Mesendoderm (in vitro differentiated cells): ENCODE data around the gene USH2A.

Experiments used
- DNase-seq: peaks from one replicate; pipeline ENCODE4 v3.0.0; 2013
- H2AK5ac ChIP-seq: 2 replicates; pipeline ENCODE4 v1.6.1; 2013; ENCODE audit warnings: low read length, inconsistent platforms
- H2BK120ac ChIP-seq: 2 replicates; pipeline ENCODE4 v1.6.1; 2013; ENCODE audit warnings: low read depth, mild to moderate bottlenecking, low read length, moderate library complexity, mixed read lengths
- H2BK15ac ChIP-seq: replicated peaks from 2 replicates; pipeline ENCODE4 v1.6.1; 2013; ENCODE audit warnings: low read depth, mild to moderate bottlenecking, moderate library complexity
- H2BK5ac ChIP-seq: 2 replicates; pipeline ENCODE4 v1.6.1; 2013; ENCODE audit warnings: low read length, inconsistent platforms
- H3K18ac ChIP-seq: 2 replicates; pipeline ENCODE4 v1.6.1; 2013; ENCODE audit warnings: mild to moderate bottlenecking, low read length, mixed read lengths
- H3K23ac ChIP-seq: one replicate; pipeline ENCODE4 v1.6.1; 2013; ENCODE audit warnings: low read length
- H3K27ac ChIP-seq: 2 replicates; pipeline ENCODE4 v1.5.1; 2013; ENCODE audit warnings: low read depth, mild to moderate bottlenecking, inconsistent platforms, low read length, moderate library complexity
- H3K27me3 ChIP-seq: 2 replicates; pipeline ENCODE4 v1.6.1; 2013; ENCODE audit warnings: low read length, control low read depth, mild to moderate bottlenecking, inconsistent platforms; ENCODE audit not compliant: insufficient read depth, poor library complexity
- H3K36me3 ChIP-seq: 2 replicates; pipeline ENCODE4 v1.6.1; 2013; ENCODE audit warnings: low read length, inconsistent platforms; ENCODE audit not compliant: control insufficient read depth, insufficient read depth
- H3K4ac ChIP-seq: one replicate; pipeline ENCODE4 v1.6.1; 2013; ENCODE audit warnings: low read depth, mild to moderate bottlenecking, low read length, moderate library complexity
- H3K4me1 ChIP-seq: 2 replicates; pipeline ENCODE4 v1.6.1; 2013; ENCODE audit warnings: low read depth, low read length, inconsistent platforms; ENCODE audit not compliant: control insufficient read depth
- H3K4me2 ChIP-seq: 2 replicates; pipeline ENCODE4 v1.6.1; 2013; ENCODE audit warnings: low read length
- H3K4me3 ChIP-seq: 2 replicates; pipeline ENCODE4 v1.5.1; 2013; ENCODE audit warnings: mild to moderate bottlenecking, low read length
- H3K56ac ChIP-seq: one replicate; pipeline ENCODE4 v1.6.1; 2013; ENCODE audit warnings: low read length
- H3K79me1 ChIP-seq: 2 replicates; pipeline ENCODE4 v1.6.1; 2013; ENCODE audit warnings: low read length, inconsistent platforms
- H3K79me2 ChIP-seq: 2 replicates; pipeline ENCODE4 v1.6.1; 2013; ENCODE audit warnings: mild to moderate bottlenecking, low read length; ENCODE audit not compliant: control insufficient read depth, insufficient read depth
- H3K9ac ChIP-seq: 2 replicates; pipeline ENCODE4 v1.6.1; 2013; ENCODE audit warnings: low read length, inconsistent platforms
- H4K5ac ChIP-seq: one replicate; pipeline ENCODE4 v1.6.1; 2013; ENCODE audit warnings: low read length
- H4K8ac ChIP-seq: one replicate; pipeline ENCODE4 v1.6.1; 2013; ENCODE audit warnings: low read depth, mild to moderate bottlenecking, control low read depth, low read length, moderate library complexity
- WGBS: extraction: QIAGEN DNeasy Blood & Tissue Kit; methylation state at CpG from one replicate; pipeline ENCODE4 v1.1.7; 2013; ENCODE audit warnings: low lambda C conversion rate, missing lambda C conversion rate; ENCODE audit not compliant: insufficient coverage; ENCODE audit errors: extremely low coverage; 5-methylcytosine and 5-hydroxymethylcytosine counted together

The USH2A gene

DNA sequence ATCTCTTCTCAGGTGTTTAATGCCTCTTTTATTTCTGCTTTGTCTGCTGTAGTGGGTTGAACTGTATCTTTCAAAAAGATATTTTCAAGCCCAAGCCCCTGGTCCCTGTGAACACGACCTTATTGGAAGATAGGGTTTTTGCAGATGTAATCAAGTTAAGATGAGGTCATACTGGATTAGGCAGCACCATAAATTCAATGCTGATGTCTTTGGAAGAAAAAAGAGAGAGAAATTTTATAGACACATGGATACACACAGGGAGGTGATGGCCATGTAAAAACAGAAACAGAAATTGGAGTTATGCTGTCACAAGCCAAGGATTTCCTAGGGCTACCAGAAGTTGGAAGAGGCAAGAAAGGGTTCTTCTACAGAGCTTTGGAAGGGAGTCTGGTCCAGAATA, 554.7 kb downstream of the USH2A start:
- no peak overlapping the region for H3K27ac ChIP-seq
- no peak overlapping the region for H3K4me2 ChIP-seq
- H3K9ac ChIP-seq: no peak overlapping the region
- no peak overlapping the region for H4K5ac ChIP-seq
- no peak overlapping the region for H2BK5ac ChIP-seq
- no peak overlapping the region for H3K4ac ChIP-seq
- no peak for DNase-seq
- H3K23ac ChIP-seq: no peak overlapping the region
- no peaks in the 10 kb centered on the region for H3K79me2 ChIP-seq
- H2BK120ac ChIP-seq: no peak overlapping the region
- H2AK5ac ChIP-seq: no peak overlapping the region
- WGBS: no CpG with 5 or more reads among the region's 1 CpG
- no peaks in the 10 kb centered on the region for H3K27me3 ChIP-seq
- no peak overlapping the region for H4K8ac ChIP-seq
- H3K56ac ChIP-seq: no peak overlapping the region
- H3K4me3 ChIP-seq: no peak overlapping the region
- H3K4me1 ChIP-seq: no peaks in the 10 kb centered on the region
- H3K18ac ChIP-seq: no peak overlapping the region
- H3K79me1 ChIP-seq: no peaks in the 10 kb centered on the region
- H2BK15ac ChIP-seq: no peak overlapping the region
- H3K36me3 ChIP-seq: no peaks in the 10 kb centered on the region

GRCh38 chr1:215865060-215865459, 558.2 kb downstream of the USH2A start:
- H3K9ac ChIP-seq: no peak overlapping the region
- no peaks in the 10 kb centered on the region for H3K27me3 ChIP-seq
- no peak overlapping the region for H2AK5ac ChIP-seq
- no peaks in the 10 kb centered on the region for H3K79me2 ChIP-seq
- no peak overlapping the region for H3K4ac ChIP-seq
- no peak overlapping the region for H3K4me2 ChIP-seq
- no peak overlapping the region for H3K56ac ChIP-seq
- no CpG with 5 or more reads among the region's 3 CpGs for WGBS
- no peak overlapping the region for H3K27ac ChIP-seq
- no peak overlapping the region for H3K4me3 ChIP-seq
- H4K5ac ChIP-seq: no peak overlapping the region
- H3K4me1 ChIP-seq: no peaks in the 10 kb centered on the region
- no peak for DNase-seq
- H2BK120ac ChIP-seq: no peak overlapping the region
- H3K23ac ChIP-seq: no peak overlapping the region
- H2BK15ac ChIP-seq: no peak overlapping the region
- H3K36me3 ChIP-seq: no peaks in the 10 kb centered on the region
- H3K18ac ChIP-seq: no peak overlapping the region
- no peak overlapping the region for H2BK5ac ChIP-seq
- no peaks in the 10 kb centered on the region for H3K79me1 ChIP-seq
- H4K8ac ChIP-seq: no peak overlapping the region

DNA sequence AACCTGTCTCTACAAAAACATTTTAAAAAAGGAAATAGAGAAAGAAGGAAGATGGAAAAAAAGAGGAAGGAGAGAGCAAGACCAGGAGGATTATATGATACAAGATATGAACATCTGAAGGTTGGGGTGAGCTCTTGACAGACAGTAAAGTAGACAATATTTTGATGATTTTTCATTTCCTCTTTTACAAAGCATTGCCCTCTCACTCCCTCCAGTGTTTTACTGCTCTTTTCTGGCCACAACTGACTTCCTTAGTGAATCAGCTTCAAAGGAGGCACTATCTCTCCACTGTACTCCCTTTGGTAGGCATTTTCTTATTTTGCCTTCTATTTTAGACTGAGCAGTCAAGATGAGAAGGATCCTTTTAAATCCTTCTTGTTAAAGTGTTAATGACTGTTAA, 559.5 kb downstream of the USH2A start:
- Histone ChIP-seq H3K79me1 (no peaks in the 10 kb centered on the region), H2BK5ac (no peak overlapping the region), H3K27ac (no peak overlapping the region), H3K4me2 (no peak overlapping the region), H2AK5ac (no peak overlapping the region), H4K8ac (no peak overlapping the region), H3K36me3 (no peaks in the 10 kb centered on the region), H3K27me3 (no peaks in the 10 kb centered on the region), H3K4me3 (no peak overlapping the region), H3K79me2 (no peaks in the 10 kb centered on the region), H3K4ac (no peak overlapping the region), H3K4me1 (no peaks in the 10 kb centered on the region), H2BK15ac (no peak overlapping the region), H3K18ac (no peak overlapping the region), H3K9ac (no peak overlapping the region), H3K23ac (no peak overlapping the region), H2BK120ac (no peak overlapping the region), H4K5ac (no peak overlapping the region), H3K56ac (no peak overlapping the region)
- DNase-seq: no peak

- Histone ChIP-seq H2BK15ac (no peak overlapping the region), H4K5ac (no peak overlapping the region), H3K36me3 (no peaks in the 10 kb centered on the region), H2BK120ac (no peak overlapping the region), H3K79me2 (no peaks in the 10 kb centered on the region), H3K79me1 (no peaks in the 10 kb centered on the region), H3K4me3 (no peak overlapping the region), H3K4me1 (no peaks in the 10 kb centered on the region), H3K27ac (no peak overlapping the region), H3K56ac (no peak overlapping the region), H3K4me2 (no peak overlapping the region), H4K8ac (no peak overlapping the region), H2BK5ac (no peak overlapping the region), H2AK5ac (no peak overlapping the region), H3K23ac (no peak overlapping the region), H3K18ac (no peak overlapping the region), H3K4ac (no peak overlapping the region), H3K27me3 (no peaks in the 10 kb centered on the region), H3K9ac (no peak overlapping the region)
- no CpG with 5 or more reads among the region's 3 CpGs for WGBS
- DNase-seq: no peak
Measured at GRCh38 chr1:215860833-215861232, 562.4 kb downstream of the USH2A start.

- no peaks in the 10 kb centered on the region for H3K4me1 ChIP-seq
- DNase-seq: no peak
- H3K9ac ChIP-seq: no peak overlapping the region
- no peak overlapping the region for H3K4me3 ChIP-seq
- H3K27me3 ChIP-seq: no peaks in the 10 kb centered on the region
- H2BK120ac ChIP-seq: no peak overlapping the region
- no peak overlapping the region for H3K27ac ChIP-seq
- no peak overlapping the region for H3K18ac ChIP-seq
- no peak overlapping the region for H2BK5ac ChIP-seq
- no peak overlapping the region for H2BK15ac ChIP-seq
- H4K8ac ChIP-seq: no peak overlapping the region
- no peaks in the 10 kb centered on the region for H3K79me1 ChIP-seq
- no peak overlapping the region for H3K4me2 ChIP-seq
- H3K23ac ChIP-seq: no peak overlapping the region
- no peaks in the 10 kb centered on the region for H3K36me3 ChIP-seq
- no CpG with 5 or more reads among the region's 2 CpGs for WGBS
- no peak overlapping the region for H2AK5ac ChIP-seq
- H3K4ac ChIP-seq: no peak overlapping the region
- H3K79me2 ChIP-seq: no peaks in the 10 kb centered on the region
- H4K5ac ChIP-seq: no peak overlapping the region
- H3K56ac ChIP-seq: no peak overlapping the region
Measured at GRCh38 chr1:215857317-215857716, 565.9 kb downstream of the USH2A start.

DNA sequence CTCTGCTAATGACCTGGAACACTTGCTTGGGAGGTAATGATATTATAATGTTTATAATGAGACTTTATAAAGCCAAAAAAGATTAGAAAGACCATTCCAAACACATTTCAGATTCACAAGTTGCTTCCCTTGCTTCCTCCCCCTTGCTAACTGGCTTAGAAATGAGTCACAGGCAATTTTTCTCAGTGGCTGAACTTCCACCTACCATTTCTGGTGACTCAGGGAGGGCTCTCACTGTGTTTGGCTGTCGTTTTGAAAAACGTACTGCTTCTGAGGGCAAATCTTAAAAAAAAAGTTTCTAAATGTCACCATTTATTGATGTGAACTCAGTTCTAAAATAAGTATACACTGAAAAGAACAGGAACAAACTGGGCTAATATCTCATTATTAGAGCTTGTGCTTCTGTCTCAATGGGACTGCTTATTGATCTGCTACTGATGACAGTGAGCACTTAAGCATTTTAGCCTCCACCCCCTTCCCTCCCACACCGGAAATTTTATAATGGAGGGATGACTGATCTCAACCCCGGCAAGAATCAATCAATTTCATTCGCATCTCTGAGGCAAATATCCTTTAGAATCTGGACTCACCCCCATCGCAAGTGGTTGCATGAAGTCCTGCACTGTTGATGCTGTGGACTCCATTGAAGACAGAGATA, 577.9 kb downstream of the USH2A start:
- Histone ChIP-seq H4K5ac (no peak overlapping the region), H3K27ac (no peak overlapping the region), H3K4me2 (no peak overlapping the region), H3K36me3 (no peaks in the 10 kb centered on the region), H3K23ac (no peak overlapping the region), H3K18ac (no peak overlapping the region), H2BK5ac (peak overlapping the region; percentile 25), H3K4ac (no peak overlapping the region), H2BK120ac (no peak overlapping the region), H3K4me3 (no peak overlapping the region), H3K56ac (no peak overlapping the region), H3K79me2 (no peaks in the 10 kb centered on the region), H4K8ac (no peak overlapping the region), H2BK15ac (no peak overlapping the region), H3K9ac (no peak overlapping the region), H3K27me3 (no peaks in the 10 kb centered on the region), H3K4me1 (no peaks in the 10 kb centered on the region), H3K79me1 (no peaks in the 10 kb centered on the region), H2AK5ac (no peak overlapping the region)
- no CpG with 5 or more reads among the region's 6 CpGs for WGBS
- peak; percentile 33 for DNase-seq
